Neural crest cell (in vitro differentiated cells): Measurements from ENCODE around the gene PHETA2. TPM values are rescaled to one million over a fixed set of nuclear protein-coding genes. Genes with fewer than 3 reads are reported as not detected.

Experiments used
- DNase-seq: peaks from one replicate; pipeline ENCODE4 v3.0.0; 2021; ENCODE audit warnings: low read depth, mixed read lengths, low spot score
- H3K27ac Mint-ChIP-seq: one replicate; pipeline ENCODE4 v1.8.0; 2021; ENCODE audit warnings: mild to moderate bottlenecking, mixed read lengths; ENCODE audit not compliant: unreplicated experiment
- H3K27me3 Mint-ChIP-seq: 2 replicates; pipeline ENCODE4 v1.8.0; 2021; ENCODE audit warnings: low read depth, mild to moderate bottlenecking, mixed read lengths
- H3K36me3 Mint-ChIP-seq: 2 replicates; pipeline ENCODE4 v1.8.0; 2021; ENCODE audit warnings: low read depth, mild to moderate bottlenecking, mixed read lengths
- H3K4me1 Mint-ChIP-seq: 2 replicates; pipeline ENCODE4 v1.8.0; 2021; ENCODE audit warnings: mixed read lengths
- H3K4me3 Mint-ChIP-seq: one replicate; pipeline ENCODE4 v1.8.0; 2021; ENCODE audit warnings: mild to moderate bottlenecking, mixed read lengths
- H3K9me3 Mint-ChIP-seq: 2 replicates; pipeline ENCODE4 v1.8.0; 2021; ENCODE audit warnings: mixed read lengths
- long read RNA-seq: library from polyadenylated mRNA; unstranded; transcript quantifications from one replicate; pipeline ENCODE4 v2.0.0, GENCODE V29; 2020
- total RNA-seq: library from RNA; stranded (reverse); gene quantifications from 2 replicates; pipeline ENCODE4 v1.2.1, GENCODE V29; 2021
- TF ChIP-seq, protein P1 (sequence below): fragments of 200-600 bp; sonication (generic); conservative IDR thresholded peaks from 2 replicates; pipeline ENCODE4 v1.5.0; 2021; ENCODE audit warnings: antibody characterized with exemption, mild to moderate bottlenecking

PHETA2 gene, protein sequence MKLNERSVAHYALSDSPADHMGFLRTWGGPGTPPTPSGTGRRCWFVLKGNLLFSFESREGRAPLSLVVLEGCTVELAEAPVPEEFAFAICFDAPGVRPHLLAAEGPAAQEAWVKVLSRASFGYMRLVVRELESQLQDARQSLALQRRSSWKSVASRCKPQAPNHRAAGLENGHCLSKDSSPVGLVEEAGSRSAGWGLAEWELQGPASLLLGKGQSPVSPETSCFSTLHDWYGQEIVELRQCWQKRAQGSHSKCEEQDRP
- total RNA-seq = 1.3 and 1.5 TPM in 2 replicates
- long read RNA-seq, partial matches to known transcripts = 0 of 1 reads
- long read RNA-seq, other reads (novel, unspliced or antisense) = 0 of 1 reads

DNA sequence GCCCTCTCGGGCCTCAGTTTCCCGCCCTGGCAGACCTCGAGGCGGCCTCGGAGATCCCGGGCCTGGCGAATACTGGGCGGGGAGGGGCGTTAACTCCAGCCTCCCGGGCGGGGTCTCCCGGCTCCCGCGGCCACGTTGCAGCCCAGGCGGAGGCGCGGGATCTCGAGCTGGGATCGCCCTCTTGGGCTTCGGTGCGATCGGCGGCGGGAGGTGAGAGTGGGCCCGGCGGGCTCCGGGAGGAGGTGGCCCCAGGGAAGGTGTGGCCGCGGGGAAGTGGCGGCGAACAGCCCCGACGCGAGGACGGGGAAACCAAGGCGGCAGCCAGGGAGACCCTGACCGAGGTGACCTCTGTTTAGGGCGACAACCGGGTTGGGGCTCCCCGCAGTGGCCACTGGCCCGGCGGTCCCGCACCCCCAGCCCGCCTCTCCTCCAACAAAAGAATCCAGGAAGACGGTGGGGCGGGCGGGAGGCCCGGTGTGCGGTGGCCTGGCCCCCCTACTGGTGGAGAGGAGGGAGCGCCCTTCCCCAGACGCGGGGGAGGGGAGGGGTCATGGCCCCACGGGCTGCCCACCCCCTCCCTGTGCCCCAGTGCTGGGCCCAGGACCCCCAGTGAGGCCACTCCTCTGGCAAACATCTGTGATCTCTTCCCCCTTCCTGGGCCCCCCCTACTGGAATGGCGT, at the start of gene PHETA2:
Gene PHETA2 (plus strand): TSS at position 117 of the 680 bp plus-strand sequence. CDS start 3,046 bp downstream, outside the sequence.
- H3K36me3 Mint-ChIP-seq = no peaks in the 10 kb centered on the region
- TF ChIP-seq, protein P1, sequence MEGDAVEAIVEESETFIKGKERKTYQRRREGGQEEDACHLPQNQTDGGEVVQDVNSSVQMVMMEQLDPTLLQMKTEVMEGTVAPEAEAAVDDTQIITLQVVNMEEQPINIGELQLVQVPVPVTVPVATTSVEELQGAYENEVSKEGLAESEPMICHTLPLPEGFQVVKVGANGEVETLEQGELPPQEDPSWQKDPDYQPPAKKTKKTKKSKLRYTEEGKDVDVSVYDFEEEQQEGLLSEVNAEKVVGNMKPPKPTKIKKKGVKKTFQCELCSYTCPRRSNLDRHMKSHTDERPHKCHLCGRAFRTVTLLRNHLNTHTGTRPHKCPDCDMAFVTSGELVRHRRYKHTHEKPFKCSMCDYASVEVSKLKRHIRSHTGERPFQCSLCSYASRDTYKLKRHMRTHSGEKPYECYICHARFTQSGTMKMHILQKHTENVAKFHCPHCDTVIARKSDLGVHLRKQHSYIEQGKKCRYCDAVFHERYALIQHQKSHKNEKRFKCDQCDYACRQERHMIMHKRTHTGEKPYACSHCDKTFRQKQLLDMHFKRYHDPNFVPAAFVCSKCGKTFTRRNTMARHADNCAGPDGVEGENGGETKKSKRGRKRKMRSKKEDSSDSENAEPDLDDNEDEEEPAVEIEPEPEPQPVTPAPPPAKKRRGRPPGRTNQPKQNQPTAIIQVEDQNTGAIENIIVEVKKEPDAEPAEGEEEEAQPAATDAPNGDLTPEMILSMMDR = peak; percentile 57
- H3K27me3 Mint-ChIP-seq = no peaks in the 10 kb centered on the region
- no peaks in the 10 kb centered on the region for H3K9me3 Mint-ChIP-seq
- no peak within 1 kb of the TSS for H3K27ac Mint-ChIP-seq
- peaks cover 33% of the 10 kb centered on the region for H3K4me1 Mint-ChIP-seq
- DNase-seq = no peak
- H3K4me3 Mint-ChIP-seq = peak within 1 kb of the TSS; percentile 75

DNA sequence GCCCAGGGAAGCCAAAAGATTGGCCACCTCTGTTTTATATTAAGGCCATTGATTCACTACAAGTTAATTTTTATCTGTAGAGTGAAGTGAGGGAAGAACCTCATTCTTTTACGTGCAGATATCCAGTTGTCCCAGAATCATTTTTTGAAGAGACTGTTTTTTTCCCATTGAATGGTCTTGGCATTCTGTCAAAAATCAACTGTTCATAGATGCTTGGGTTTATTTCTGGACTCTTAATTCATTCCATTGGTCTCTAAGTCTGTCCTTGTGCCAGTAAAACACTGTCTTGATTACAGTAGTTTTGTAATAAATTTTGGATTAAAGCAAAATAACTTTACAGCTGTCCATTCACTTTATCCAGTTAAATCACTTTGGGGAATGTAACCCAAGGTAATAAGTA, 48.6 kb upstream of the PHETA2 start:
- no peaks in the 10 kb centered on the region for H3K9me3 Mint-ChIP-seq
- no peaks in the 10 kb centered on the region for H3K36me3 Mint-ChIP-seq
- H3K27ac Mint-ChIP-seq = no peak overlapping the region
- H3K4me3 Mint-ChIP-seq = no peak overlapping the region
- H3K4me1 Mint-ChIP-seq = no peaks in the 10 kb centered on the region
- peaks cover 13% of the 10 kb centered on the region for H3K27me3 Mint-ChIP-seq
- TF ChIP-seq, protein P1 = no peak
- no peak for DNase-seq

DNA sequence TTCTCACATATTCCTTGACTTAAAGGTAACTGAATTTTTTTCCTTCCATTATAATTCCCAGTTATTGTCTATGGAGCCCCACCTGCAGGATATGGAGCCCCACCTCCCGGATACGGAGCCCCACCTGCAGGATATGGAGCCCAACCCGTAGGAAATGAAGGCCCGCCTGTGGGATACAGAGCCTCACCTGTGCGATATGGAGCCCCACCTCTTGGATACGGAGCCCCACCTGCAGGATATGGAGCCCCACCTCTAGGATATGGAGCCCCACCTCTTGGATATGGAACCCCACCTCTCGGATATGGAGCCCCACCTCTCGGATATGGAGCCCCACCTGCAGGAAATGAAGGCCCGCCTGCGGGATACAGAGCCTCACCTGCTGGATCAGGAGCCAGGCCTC, 47.3 kb upstream of the PHETA2 start:
- Mint-ChIP-seq H3K27ac (no peak overlapping the region), H3K36me3 (no peaks in the 10 kb centered on the region), H3K9me3 (no peaks in the 10 kb centered on the region), H3K27me3 (peaks cover 18% of the 10 kb centered on the region), H3K4me1 (no peaks in the 10 kb centered on the region), H3K4me3 (no peak overlapping the region)
- TF ChIP-seq, protein P1 = no peak
- DNase-seq = no peak

DNA sequence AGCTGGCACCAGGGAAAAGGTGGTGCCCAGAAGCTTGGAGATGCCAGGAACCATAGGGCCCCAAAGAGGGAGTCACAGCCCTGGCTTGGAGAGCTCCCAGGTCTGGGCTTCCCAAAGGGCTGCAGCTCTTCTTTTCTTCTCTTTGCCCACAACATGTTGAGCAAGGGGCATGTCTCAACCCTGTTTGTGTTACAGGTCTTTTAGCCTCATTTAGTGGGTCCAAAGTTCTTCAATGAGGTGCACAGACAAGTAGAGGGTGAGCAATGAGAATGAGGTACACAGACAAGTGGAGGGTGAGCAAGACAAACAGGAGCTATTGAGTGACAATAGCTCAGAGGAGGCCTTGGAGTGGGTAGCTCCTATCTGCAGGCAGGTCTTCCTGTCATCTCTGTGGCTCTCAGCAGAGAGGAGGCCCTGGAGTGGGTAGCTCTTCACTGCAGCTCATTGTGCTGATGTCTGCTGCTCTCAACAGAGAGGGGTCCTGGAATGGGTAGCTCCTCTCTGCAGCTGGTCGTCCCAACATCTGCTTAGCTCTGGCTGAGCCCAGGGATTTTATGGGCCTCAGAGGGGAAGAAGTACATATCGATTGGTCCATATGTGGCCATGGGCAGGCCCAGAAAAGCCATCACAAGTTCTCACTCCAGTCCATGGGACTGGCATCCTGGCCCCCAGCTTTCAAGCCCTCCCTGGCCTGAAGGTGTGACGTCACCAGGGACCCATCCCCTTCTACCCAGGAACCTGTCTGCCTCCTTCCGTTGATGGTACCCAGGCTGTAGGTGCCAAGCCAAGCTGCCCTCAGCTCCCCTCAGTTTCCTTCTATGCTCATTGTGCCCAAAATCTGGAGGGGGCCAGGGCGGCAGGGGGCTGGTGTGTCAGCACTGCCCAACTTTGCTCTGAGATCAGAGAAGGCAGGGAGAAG, 40.5 kb upstream of the PHETA2 start:
- Mint-ChIP-seq H3K27me3 (peaks cover 28% of the 10 kb centered on the region), H3K27ac (no peak overlapping the region), H3K36me3 (peaks cover 4% of the 10 kb centered on the region), H3K4me1 (no peaks in the 10 kb centered on the region), H3K4me3 (no peak overlapping the region), H3K9me3 (no peaks in the 10 kb centered on the region)
- no peak for DNase-seq
- TF ChIP-seq, protein P1 = no peak

DNA sequence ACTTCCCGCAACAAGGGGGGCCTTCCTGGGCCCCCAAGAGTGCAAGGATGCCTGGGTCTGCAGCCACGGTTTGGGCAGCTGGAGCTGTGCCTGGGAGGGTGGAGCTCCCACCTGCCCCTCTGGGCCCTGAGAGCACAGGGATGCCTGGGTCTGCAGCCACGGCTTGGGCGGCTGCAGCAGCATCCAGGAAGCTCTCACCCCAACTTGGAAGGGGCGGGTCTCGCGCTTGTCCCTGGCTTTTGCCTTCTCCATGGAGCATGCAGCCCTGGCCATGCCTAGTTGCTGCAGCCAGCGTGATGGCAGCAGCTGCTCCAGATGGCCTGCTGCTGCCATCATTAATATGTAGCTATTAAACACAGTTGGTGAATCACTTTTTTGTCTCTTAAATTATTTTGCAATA, 38.8 kb upstream of the PHETA2 start:
- Mint-ChIP-seq H3K36me3 (peaks cover 4% of the 10 kb centered on the region), H3K4me1 (no peaks in the 10 kb centered on the region), H3K9me3 (no peaks in the 10 kb centered on the region), H3K4me3 (no peak overlapping the region), H3K27ac (no peak overlapping the region), H3K27me3 (peaks cover 23% of the 10 kb centered on the region)
- no peak for DNase-seq
- TF ChIP-seq, protein P1 = no peak
